H1 (cell line): ENCODE results near the gene ARHGEF1. TPM values are rescaled to one million over a fixed set of nuclear protein-coding genes. Genes with fewer than 3 reads are reported as not detected.

ENCODE experiments used
- CTCF ChIA-PET: fragments of 300-600 bp; sonication (Branson Sonifier 250); formaldehyde crosslinking; loops from one replicate; lab custom pipeline; 2021; ENCODE audit not compliant: partially characterized antibody; lab: Charles Lee
- POLR2A ChIA-PET: fragments of 300-600 bp; sonication (Branson Sonifier 250); formaldehyde crosslinking; loops from one replicate; lab custom pipeline; 2021; ENCODE audit warnings: inconsistent platforms; ENCODE audit not compliant: partially characterized antibody; lab: Charles Lee
- DNase-seq, 2 experiments: peaks; one replicate each; pipeline versions ENCODE4 v3.0.0 to v3.0.0-alpha.2; 2010 to 2022; ENCODE audit warnings: low spot score in 2 of 2, low read depth in 1 of 2, mixed read lengths in 1 of 2
- FAIRE-seq: peaks from 2 replicates; lab custom pipeline; 2011; peaks lifted over from hg19 to GRCh38; lab: Jason Lieb, UNC
- H2AFZ ChIP-seq: 2 replicates; pipeline ENCODE4 v1.8.1; 2012; ENCODE audit warnings: low read length, inconsistent platforms
- H2AK5ac ChIP-seq: 2 replicates; pipeline ENCODE4 v1.6.1; 2013; ENCODE audit warnings: low read depth, low read length
- H2BK120ac ChIP-seq: replicated peaks from 2 replicates; pipeline ENCODE3; 2013; ENCODE audit warnings: low read depth, low read length, inconsistent platforms
- H2BK12ac ChIP-seq: 2 replicates; pipeline ENCODE4 v1.6.1; 2013; ENCODE audit warnings: low read depth, low read length
- H2BK15ac ChIP-seq: 2 replicates; pipeline ENCODE4 v1.6.1; 2013; ENCODE audit warnings: low read length
- H2BK20ac ChIP-seq: 2 replicates; pipeline ENCODE4 v1.6.1; 2013; ENCODE audit warnings: low read length
- H2BK5ac ChIP-seq: 2 replicates; pipeline ENCODE4 v1.6.1; 2013; ENCODE audit warnings: low read depth, low read length
- H3K14ac ChIP-seq: 2 replicates; pipeline ENCODE4 v1.6.1; 2013; ENCODE audit warnings: inconsistent platforms; ENCODE audit not compliant: insufficient read length
- H3K18ac ChIP-seq: 2 replicates; pipeline ENCODE4 v1.6.1; 2013; ENCODE audit warnings: low read length; ENCODE audit errors: extremely low read depth
- H3K23ac ChIP-seq: 2 replicates; pipeline ENCODE4 v1.6.1; 2013; ENCODE audit warnings: inconsistent platforms; ENCODE audit not compliant: insufficient read length
- H3K23me2 ChIP-seq: 2 replicates; pipeline ENCODE4 v1.6.1; 2013; ENCODE audit warnings: low read depth, low read length
- H3K27ac ChIP-seq: 2 replicates; pipeline ENCODE4 v1.6.1; 2011; ENCODE audit warnings: low read depth, low read length, inconsistent platforms
- H3K27me3 ChIP-seq, 4 experiments: replicated peaks in 1 of 4; 1 replicate in 1 of 4; 2 replicates in 3 of 4; pipeline versions ENCODE4 v1.6.1 to v1.8.1; 2011 to 2013; ENCODE audit warnings: low read length in 3 of 4, mild to moderate bottlenecking in 3 of 4, inconsistent platforms in 2 of 4, mixed read lengths in 2 of 4, moderate library complexity in 1 of 4; ENCODE audit not compliant: control insufficient read depth in 3 of 4, insufficient read depth in 3 of 4; ENCODE audit errors: extremely low read depth in 1 of 4
- H3K36me3 ChIP-seq, 4 experiments: 2 replicates each; pipeline versions ENCODE4 v1.6.1 to v1.8.1; 2011 to 2013; ENCODE audit warnings: mild to moderate bottlenecking in 4 of 4, low read length in 3 of 4, moderate library complexity in 2 of 4, control low read depth in 1 of 4, inconsistent platforms in 1 of 4; ENCODE audit not compliant: insufficient read depth in 4 of 4, control insufficient read depth in 2 of 4
- H3K4ac ChIP-seq: replicated peaks from 2 replicates; pipeline ENCODE3; 2013; ENCODE audit warnings: low read length, low read depth, mixed read lengths, inconsistent platforms; ENCODE audit not compliant: insufficient read length
- H3K4me1 ChIP-seq, 4 experiments: replicated peaks in 1 of 4; 1 replicate in 1 of 4; 2 replicates in 3 of 4; pipeline versions ENCODE4 v1.6.1 to v1.8.1; 2011 to 2013; ENCODE audit warnings: low read length in 3 of 4, inconsistent platforms in 2 of 4, mixed read lengths in 1 of 4; ENCODE audit not compliant: insufficient read depth in 4 of 4, control insufficient read depth in 3 of 4
- H3K4me2 ChIP-seq, 2 experiments: 2 replicates each; pipeline versions ENCODE4 v1.6.1 to v1.8.1; 2011 to 2013; ENCODE audit warnings: low read depth in 2 of 2, low read length in 2 of 2, control low read depth in 1 of 2, inconsistent platforms in 1 of 2, mild to moderate bottlenecking in 1 of 2; ENCODE audit not compliant: insufficient read depth in 1 of 2
- H3K4me3 ChIP-seq, 4 experiments: fragments of 200-600, 300-600 bp in 1 of 4; sonication (generic), shearing (Covaris generic), sonication (Bioruptor Twin) in 1 of 4; 2 replicates each; pipeline versions ENCODE4 v1.5.1 to v1.8.1; 2011 to 2016; ENCODE audit warnings: low read length in 4 of 4, low read depth in 3 of 4, control low read depth in 2 of 4, inconsistent platforms in 2 of 4, mild to moderate bottlenecking in 2 of 4, mixed read lengths in 1 of 4, moderate library complexity in 1 of 4; ENCODE audit not compliant: insufficient read depth in 2 of 4; ENCODE audit errors: extremely low read depth in 1 of 4
- H3K56ac ChIP-seq: replicated peaks from 2 replicates; pipeline ENCODE3; 2013; ENCODE audit warnings: low read depth, mild to moderate bottlenecking, mixed read lengths, low read length, inconsistent platforms; ENCODE audit not compliant: insufficient read length
- H3K79me1 ChIP-seq: 2 replicates; pipeline ENCODE4 v1.6.1; 2013; ENCODE audit warnings: low read depth, low read length, control low read depth
- H3K79me2 ChIP-seq, 2 experiments: 2 replicates each; pipeline versions ENCODE4 v1.6.1 to v1.8.1; 2012 to 2013; ENCODE audit warnings: low read length in 2 of 2, mild to moderate bottlenecking in 2 of 2, inconsistent platforms in 1 of 2; ENCODE audit not compliant: insufficient read depth in 2 of 2, control insufficient read depth in 1 of 2
- H3K9ac ChIP-seq, 4 experiments: replicated peaks in 1 of 4; 1 replicate in 1 of 4; 2 replicates in 3 of 4; pipeline versions ENCODE4 v1.6.1 to v1.8.1; 2011 to 2013; ENCODE audit warnings: low read depth in 3 of 4, low read length in 3 of 4, control low read depth in 2 of 4, mild to moderate bottlenecking in 2 of 4, moderate library complexity in 2 of 4, inconsistent platforms in 1 of 4; ENCODE audit errors: extremely low read depth in 1 of 4
- H3K9me3 ChIP-seq, 2 experiments: 2 replicates each; pipeline versions ENCODE4 v1.6.1 to v1.8.1; 2012 to 2013; ENCODE audit warnings: mild to moderate bottlenecking in 2 of 2, moderate library complexity in 2 of 2, control low read depth in 1 of 2, inconsistent platforms in 1 of 2, low read depth in 1 of 2, low read length in 1 of 2, mixed read lengths in 1 of 2; ENCODE audit not compliant: insufficient read depth in 2 of 2
- H4K20me1 ChIP-seq, 2 experiments: replicated peaks in 1 of 2; 2 replicates each; pipeline versions ENCODE3 to v1.8.1; 2011 to 2013; ENCODE audit warnings: inconsistent platforms in 2 of 2, low read length in 2 of 2, mild to moderate bottlenecking in 1 of 2; ENCODE audit not compliant: insufficient read depth in 2 of 2, control insufficient read depth in 1 of 2
- H4K5ac ChIP-seq: 2 replicates; pipeline ENCODE4 v1.6.1; 2013; ENCODE audit warnings: low read length, low read depth, mixed read lengths, inconsistent platforms; ENCODE audit not compliant: insufficient read length
- H4K8ac ChIP-seq: 2 replicates; pipeline ENCODE4 v1.8.0; 2013; ENCODE audit warnings: mild to moderate bottlenecking, moderate library complexity, low read length, inconsistent platforms; ENCODE audit not compliant: insufficient read depth; ENCODE audit errors: extremely low read depth
- H4K91ac ChIP-seq: replicated peaks from 2 replicates; pipeline ENCODE3; 2013; ENCODE audit warnings: low read length, mixed read lengths, inconsistent platforms; ENCODE audit not compliant: insufficient read length
- CTCF ChIP-seq, 3 experiments: IDR thresholded peaks; 1 replicate in 2 of 3; 2 replicates in 1 of 3; pipeline versions ENCODE4 v1.5.1 to v1.6.1; 2011; ENCODE audit warnings: low read length in 3 of 3, mild to moderate bottlenecking in 3 of 3, inconsistent platforms in 2 of 3, low read depth in 1 of 3, moderate library complexity in 1 of 3; ENCODE audit not compliant: insufficient read depth in 1 of 3; ENCODE audit errors: control extremely low read depth in 1 of 3
- EZH2 ChIP-seq: fragments of 200-600 bp; sonication (generic); IDR thresholded peaks from 2 replicates; pipeline ENCODE4 v1.7.1; 2012; ENCODE audit warnings: low read depth, mild to moderate bottlenecking, moderate library complexity, low read length, inconsistent platforms; ENCODE audit not compliant: severe bottlenecking
- KDM1A ChIP-seq: fragments of 200-600, 300-600 bp; sonication (generic); IDR thresholded peaks from 2 replicates; pipeline ENCODE4 v1.7.1; 2016; ENCODE audit warnings: mild to moderate bottlenecking, low read length, borderline replicate concordance
- MAFK ChIP-seq: IDR thresholded peaks from 2 replicates; pipeline ENCODE4 v1.6.1; 2012; ENCODE audit warnings: low read depth, mild to moderate bottlenecking, improper control_type of control experiment, low read length
- RBBP5 ChIP-seq: IDR thresholded peaks from 2 replicates; pipeline ENCODE4 v1.7.1; 2012; ENCODE audit warnings: low read depth, mild to moderate bottlenecking, inconsistent platforms, low read length, moderate library complexity, borderline replicate concordance
- SP1 ChIP-seq: IDR thresholded peaks from 2 replicates; pipeline ENCODE4 v1.6.1; 2011; ENCODE audit warnings: low read depth, low read length
- SUZ12 ChIP-seq: fragments of 200-600 bp; sonication (generic); IDR thresholded peaks from 2 replicates; pipeline ENCODE4 v1.6.1; 2012; ENCODE audit warnings: mild to moderate bottlenecking, inconsistent platforms, low read length, moderate library complexity, mixed read lengths
- WGBS, 2 experiments: shearing (Covaris generic) in 1 of 2; methylation state at CpG; one replicate each; pipeline versions ENCODE4 v1.1.6 to v1.1.7; 2013 to 2015; ENCODE audit warnings: low lambda C conversion rate in 2 of 2, mixed read lengths in 2 of 2, inconsistent platforms in 1 of 2, low coverage in 1 of 2, missing lambda C conversion rate in 1 of 2; ENCODE audit not compliant: insufficient replicate concordance in 2 of 2, insufficient coverage in 1 of 2, insufficient read length in 1 of 2; ENCODE audit errors: extremely low coverage in 1 of 2, missing lambda C conversion rate in 1 of 2; 5-methylcytosine and 5-hydroxymethylcytosine counted together
- polyA plus RNA-seq, 7 experiments: library from polyadenylated mRNA; depleted of rRNA in 3 of 7; stranded (reverse) in 5 of 7; unstranded in 2 of 7; fragments of >200 nt in 5 of 7; fragments of 200-250 nt in 2 of 7; gene quantifications; 1 replicate in 5 of 7; 2 replicates in 1 of 7; 4 replicates in 1 of 7; pipeline versions ENCODE4 v1.2.1 to v1.2.3, GENCODE V29; 2011 to 2013; ENCODE audit warnings: missing spikeins in 2 of 7, mixed read lengths in 2 of 7
- total RNA-seq: library from RNA; stranded (reverse); fragmentation: NEBNext Ultra II Directional; extraction: Animal tissue kit (Norgen Biotek cat#: 25700); gene quantifications from 2 replicates; pipeline ENCODE4 v1.2.1, GENCODE V29; 2021

Gene ARHGEF1
- total and polyA plus RNA-seq, 2 of the 8 experiments (the other 6 are each of a cell fraction or from before 2014, with no cell fraction given): 23.0 to 49.0 TPM

DNA sequence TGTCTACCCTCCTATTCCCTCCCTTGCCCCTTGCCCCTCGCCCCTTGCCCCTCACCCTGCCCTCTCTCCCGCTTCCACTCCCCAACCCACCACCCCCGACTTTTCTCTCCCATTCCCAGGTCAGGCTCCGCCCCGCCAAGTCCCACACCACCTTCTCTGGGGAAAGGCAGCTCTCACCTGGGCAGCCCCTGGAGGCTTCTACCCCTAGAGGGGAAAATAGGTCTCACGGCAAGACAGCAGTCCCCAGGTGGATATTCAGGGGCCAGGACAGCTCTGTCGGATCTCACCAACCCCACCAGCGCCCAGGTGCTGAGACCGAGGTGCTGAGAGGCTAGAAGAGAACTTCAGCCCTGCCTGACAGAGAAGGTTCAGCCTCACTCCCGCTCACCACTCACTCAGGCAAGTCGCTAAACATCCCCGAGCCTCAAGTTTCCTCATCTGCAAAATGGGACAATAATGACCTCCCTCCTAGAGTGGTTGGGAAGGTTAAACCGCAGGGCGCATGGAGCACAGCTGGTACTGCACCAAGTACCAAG is 46.6 kb downstream of the ARHGEF1 start:
- peak overlapping the region; percentile 12; the same call in 1 of the 2 replicates for H2BK12ac ChIP-seq
- H2BK20ac ChIP-seq: no peak overlapping the region
- H2BK120ac ChIP-seq: no peak overlapping the region
- ChIA-PET CTCF (interaction anchor here (0.7 to 7.0 kb wide), 10 partner anchors 10 to 1739 kb away, joined by 3 to 51 read pairs (median 5); no protein-coding TSS in a partner anchor), POLR2A (interaction anchor here (0.5 to 9.6 kb wide), 11 partner anchors 10 to 79 kb away, joined by 3 to 71 read pairs (median 5); no protein-coding TSS in a partner anchor)
- no peaks in the 10 kb centered on the region for H3K79me2 ChIP-seq
- peak overlapping the region; percentile 66 to 79; a peak in 3 of 4 replicates for H3K4me2 ChIP-seq
- 29% methylated on average over 9 of the region's 14 CpGs; no CpG with 5 or more reads in 1 of the 2 experiments for WGBS, 2 experiments
- no peaks in the 10 kb centered on the region for H3K79me1 ChIP-seq
- no peak overlapping the region for H3K27ac ChIP-seq
- no peak overlapping the region for H4K5ac ChIP-seq
- no peak overlapping the region for H2AK5ac ChIP-seq
- no peak overlapping the region for H2BK15ac ChIP-seq
- no peak overlapping the region for H3K9ac ChIP-seq
- H3K23me2 ChIP-seq: peaks cover 12% of the 10 kb centered on the region
- no peak overlapping the region for H3K4ac ChIP-seq
- H3K4me3 ChIP-seq: peak overlapping the region in 1 of 4 experiments; percentile 60; a peak in 1 of 8 replicates
- H3K14ac ChIP-seq: no peak overlapping the region
- H3K18ac ChIP-seq: no peak overlapping the region
- peaks cover 6 to 21% (median 14%) of the 10 kb centered on the region in 4 experiments for H3K4me1 ChIP-seq
- no peak overlapping the region for H2AFZ ChIP-seq
- H4K20me1 ChIP-seq: peaks cover 8 to 33% of the 10 kb centered on the region in 2 experiments
- no peak overlapping the region for H4K91ac ChIP-seq
- DNase-seq: no peak
- H3K27me3 ChIP-seq: peaks cover 84 to 99% (median 97%) of the 10 kb centered on the region in 4 experiments
- 0 out of 2 replicates have a peak overlapping the region, but pooled peaks have one; percentile 87 for H4K8ac ChIP-seq
- no peak overlapping the region for H3K56ac ChIP-seq
- H3K36me3 ChIP-seq: no peaks in the 10 kb centered on the region; a peak in 1 of 8 replicates
- TF ChIP-seq CTCF (IDR thresholded peaks at IDR 0.05; ENCODE audit: control extremely low read depth in 1 of 3, insufficient read depth in 1 of 3, low read depth in 1 of 3, low read length in 3 of 3): 0 out of 4 replicates have a peak, but pooled peaks of 1 of the 3 experiments have one; percentile 7
- peak; percentile 81; the same call in 1 of the 2 replicates for TF ChIP-seq KDM1A
- no peak for TF ChIP-seq RBBP5
- TF ChIP-seq MAFK: no peak
- TF ChIP-seq EZH2: peak; percentile 75
- no peak for TF ChIP-seq SP1
- peak; percentile 81 for TF ChIP-seq SUZ12
- TF ChIP-seq, all 59 proteins: peak for 4
- no peaks in the 10 kb centered on the region for H3K9me3 ChIP-seq
- H3K23ac ChIP-seq: no peak overlapping the region
- FAIRE-seq: no peak
- H2BK5ac ChIP-seq: no peak overlapping the region
